Right cardiac atrium (tissue), 5 donors: ENCODE measurements around the gene S1PR3. TPM values are rescaled to one million over a fixed set of nuclear protein-coding genes. Genes with fewer than 3 reads are reported as not detected.
A peak's percentile ranks its signal among the peaks of the same experiment; 100 is the strongest.

ENCODE experiments used
- ATAC-seq, 2 donors: fragments of 200-7000 bp; cut with Tn5 transposase; one replicate each; pipeline versions ENCODE4 v1.8.0 to v1.9.1; 2020; ENCODE audit warnings: moderate library complexity in 2 of 2, mild to moderate bottlenecking in 1 of 2
- DNase-seq, 3 donors: peaks; one replicate each; pipeline ENCODE4 v3.0.0-alpha.2; 2020
- H3K27ac ChIP-seq: one replicate; pipeline ENCODE4 v1.5.1; 2013; ENCODE audit warnings: mild to moderate bottlenecking, low read length, control low read depth, moderate library complexity
- H3K27me3 ChIP-seq: one replicate; pipeline ENCODE4 v1.6.1; 2013; ENCODE audit not compliant: control insufficient read depth, insufficient read depth
- H3K4me1 ChIP-seq: one replicate; pipeline ENCODE4 v1.6.1; 2013; ENCODE audit warnings: low read length; ENCODE audit not compliant: control insufficient read depth, insufficient read depth
- H3K4me3 ChIP-seq: one replicate; pipeline ENCODE4 v1.5.1; 2013; ENCODE audit warnings: low read length, control low read depth
- H3K9me3 ChIP-seq: one replicate; pipeline ENCODE4 v1.6.1; 2013; ENCODE audit warnings: low read length; ENCODE audit not compliant: control insufficient read depth
- WGBS: extraction: QIAGEN DNeasy Blood & Tissue Kit; methylation state at CpG from one replicate; pipeline ENCODE4 v1.1.7; 2013; 5-methylcytosine and 5-hydroxymethylcytosine counted together
- intact Hi-C, 4 donors: fragments of 100-400 bp; cut with DNase I; formaldehyde crosslinking; loops; one replicate each; pipeline versions ENCODE4 v1.11.0 to v1.14.0; 2022 to 2023
- polyA plus RNA-seq: library from polyadenylated mRNA; stranded (reverse); fragments of 200-250 nt; gene quantifications from one replicate; pipeline ENCODE4 v1.2.3, GENCODE V29; 2013
- total RNA-seq, 4 donors: library from RNA; stranded (reverse); fragmentation: NEBNext Ultra II Directional; extraction: Animal tissue kit (Norgen Biotek cat#: 25700); gene quantifications; one replicate each; pipeline ENCODE4 v1.2.1, GENCODE V29; 2021
- donor health status: healthy with polysubstance abuse.
- donor health status: DM: no; HTN: yes; CAD: no.
- donor health status: DM: no; HTN: no; CAD: no.
- donor health status: DM: no; HTN: yes; CAD: no; lungs with severe emphysema.
- donor health status: DM: yes; HTN: yes; CAD: no.

The S1PR3 gene
- total and polyA plus RNA-seq, 5 donors = 24.9 to 51.6 (median 37.9) TPM

DNA sequence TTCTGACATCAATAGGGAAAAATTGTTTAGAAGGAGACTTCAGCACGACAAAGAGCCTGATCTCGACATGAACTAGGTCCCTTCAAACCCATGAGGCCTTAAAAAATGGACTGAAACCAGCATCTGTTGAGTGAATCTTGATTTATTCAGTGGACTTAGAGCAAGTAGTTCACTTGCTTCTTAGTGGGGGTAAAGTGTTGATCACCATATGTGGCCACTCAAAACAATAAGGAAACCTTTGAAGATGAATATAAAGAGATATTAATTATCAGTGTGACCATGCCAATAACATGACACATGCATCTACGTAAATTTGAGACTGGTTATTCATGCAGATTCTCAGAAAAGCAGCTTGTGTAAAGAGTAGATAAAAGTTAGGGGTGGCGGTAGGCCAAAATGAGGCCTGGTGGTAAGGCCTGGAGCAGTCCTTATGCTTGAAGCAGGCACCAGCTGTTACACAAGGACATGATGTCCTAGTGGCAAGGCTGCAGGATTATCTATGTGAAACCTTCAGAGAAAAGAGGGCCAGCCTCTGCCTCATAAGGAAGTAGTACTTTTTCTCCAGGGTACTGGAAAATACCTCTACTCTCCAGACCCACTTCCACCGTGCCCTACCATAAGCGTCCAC, 61.3 kb downstream of the S1PR3 start:
- H3K9me3 ChIP-seq = no peaks in the 10 kb centered on the region
- H3K4me3 ChIP-seq = no peak overlapping the region
- no peaks in the 10 kb centered on the region for H3K27me3 ChIP-seq
- DNase-seq (peak; percentile 61 to 81 (median 74)), ATAC-seq (peak; percentile 87 to 91)
- intact Hi-C loops = no loop called here
- WGBS = 73% methylated on average over 6 of the region's 6 CpGs
- no peaks in the 10 kb centered on the region for H3K4me1 ChIP-seq
- H3K27ac ChIP-seq = no peak overlapping the region

DNA sequence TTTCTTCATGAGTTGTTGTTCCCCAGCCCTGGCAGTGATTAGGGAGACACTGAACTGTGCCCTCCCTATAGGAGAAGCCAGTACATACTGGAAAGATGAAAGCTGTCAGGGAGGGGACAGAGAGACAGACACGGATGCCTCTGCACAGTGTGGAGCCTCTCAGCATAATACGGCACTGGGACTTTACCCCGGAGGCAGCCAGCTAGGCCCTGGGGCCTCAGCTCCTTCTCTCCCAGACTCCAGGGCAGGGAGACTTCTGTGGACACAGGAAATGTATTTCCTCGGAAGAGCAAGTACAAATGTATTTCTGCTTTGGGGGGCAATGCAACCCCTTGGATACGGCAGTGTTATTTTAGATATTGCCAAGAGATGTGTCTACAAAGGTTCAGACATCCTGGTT, 62.0 kb downstream of the S1PR3 start:
- DNase-seq = no peak
- intact Hi-C loops = no loop called here
- no peaks in the 10 kb centered on the region for H3K9me3 ChIP-seq
- no peaks in the 10 kb centered on the region for H3K4me1 ChIP-seq
- WGBS = 88% methylated on average over 5 of the region's 5 CpGs
- no peak for ATAC-seq
- H3K27me3 ChIP-seq = no peaks in the 10 kb centered on the region
- H3K27ac ChIP-seq = no peak overlapping the region
- H3K4me3 ChIP-seq = no peak overlapping the region

Other genes with a start within 250 kb of the S1PR3 start
- 1 to 10 TPM in 3 of 4 donors, under 1 TPM in 1; 0.88 to 3.1 (median 1.5) TPM for gene SHC3, start 187.3 kb downstream of the S1PR3 start, total RNA-seq
- 0.29 TPM for gene SHC3, start 187.3 kb downstream of the S1PR3 start, polyA plus RNA-seq